Measurements from ENCODE around the gene TIMM8A. TPM values are rescaled to one million over a fixed set of nuclear protein-coding genes. Genes with fewer than 3 reads are reported as not detected.
A peak's percentile ranks its signal among the peaks of the same experiment; 100 is the strongest.

TIMM8A gene
- total RNA-seq, 1 donor from 2014 or later = 24.8 TPM

DNA sequence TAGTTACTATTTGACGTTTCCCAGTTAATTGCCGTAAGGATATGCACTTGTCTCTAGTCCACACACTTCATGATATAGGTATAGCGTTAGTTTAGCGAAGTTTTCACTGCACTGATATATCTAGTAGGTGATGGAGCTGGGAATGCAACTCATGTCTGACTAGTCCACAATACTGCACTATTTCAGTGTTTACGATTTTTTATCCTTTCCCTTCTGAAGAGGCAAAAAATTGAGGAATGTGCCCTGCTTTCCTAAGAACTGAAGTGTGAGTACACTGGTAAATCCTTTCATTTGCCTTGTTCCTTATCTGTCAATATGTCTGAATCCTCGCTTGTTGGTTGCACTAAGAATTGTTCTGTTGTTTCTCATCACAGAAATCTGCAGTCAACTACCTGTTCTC, 43.3 kb upstream of the TIMM8A start:
- no peaks in the 10 kb centered on the region for H3K36me3 ChIP-seq
- no peaks in the 10 kb centered on the region for H3K9me3 ChIP-seq (replicated peaks)
- peak overlapping the region; percentile 67 for H3K27ac ChIP-seq (replicated peaks)
- H3K4me1 ChIP-seq = peaks cover 15% of the 10 kb centered on the region
- TF ChIP-seq, protein P1, sequence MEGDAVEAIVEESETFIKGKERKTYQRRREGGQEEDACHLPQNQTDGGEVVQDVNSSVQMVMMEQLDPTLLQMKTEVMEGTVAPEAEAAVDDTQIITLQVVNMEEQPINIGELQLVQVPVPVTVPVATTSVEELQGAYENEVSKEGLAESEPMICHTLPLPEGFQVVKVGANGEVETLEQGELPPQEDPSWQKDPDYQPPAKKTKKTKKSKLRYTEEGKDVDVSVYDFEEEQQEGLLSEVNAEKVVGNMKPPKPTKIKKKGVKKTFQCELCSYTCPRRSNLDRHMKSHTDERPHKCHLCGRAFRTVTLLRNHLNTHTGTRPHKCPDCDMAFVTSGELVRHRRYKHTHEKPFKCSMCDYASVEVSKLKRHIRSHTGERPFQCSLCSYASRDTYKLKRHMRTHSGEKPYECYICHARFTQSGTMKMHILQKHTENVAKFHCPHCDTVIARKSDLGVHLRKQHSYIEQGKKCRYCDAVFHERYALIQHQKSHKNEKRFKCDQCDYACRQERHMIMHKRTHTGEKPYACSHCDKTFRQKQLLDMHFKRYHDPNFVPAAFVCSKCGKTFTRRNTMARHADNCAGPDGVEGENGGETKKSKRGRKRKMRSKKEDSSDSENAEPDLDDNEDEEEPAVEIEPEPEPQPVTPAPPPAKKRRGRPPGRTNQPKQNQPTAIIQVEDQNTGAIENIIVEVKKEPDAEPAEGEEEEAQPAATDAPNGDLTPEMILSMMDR (IDR thresholded peaks at IDR 0.05; ENCODE audit: borderline replicate concordance) = no peak
- no peaks in the 10 kb centered on the region for H3K27me3 ChIP-seq (ENCODE audit: low read depth)
- peak overlapping the region; percentile 74 for H3K4me3 ChIP-seq
- no peak for DNase-seq
- intact Hi-C loops (cut with micrococcal nuclease) = no loop called here

DNA sequence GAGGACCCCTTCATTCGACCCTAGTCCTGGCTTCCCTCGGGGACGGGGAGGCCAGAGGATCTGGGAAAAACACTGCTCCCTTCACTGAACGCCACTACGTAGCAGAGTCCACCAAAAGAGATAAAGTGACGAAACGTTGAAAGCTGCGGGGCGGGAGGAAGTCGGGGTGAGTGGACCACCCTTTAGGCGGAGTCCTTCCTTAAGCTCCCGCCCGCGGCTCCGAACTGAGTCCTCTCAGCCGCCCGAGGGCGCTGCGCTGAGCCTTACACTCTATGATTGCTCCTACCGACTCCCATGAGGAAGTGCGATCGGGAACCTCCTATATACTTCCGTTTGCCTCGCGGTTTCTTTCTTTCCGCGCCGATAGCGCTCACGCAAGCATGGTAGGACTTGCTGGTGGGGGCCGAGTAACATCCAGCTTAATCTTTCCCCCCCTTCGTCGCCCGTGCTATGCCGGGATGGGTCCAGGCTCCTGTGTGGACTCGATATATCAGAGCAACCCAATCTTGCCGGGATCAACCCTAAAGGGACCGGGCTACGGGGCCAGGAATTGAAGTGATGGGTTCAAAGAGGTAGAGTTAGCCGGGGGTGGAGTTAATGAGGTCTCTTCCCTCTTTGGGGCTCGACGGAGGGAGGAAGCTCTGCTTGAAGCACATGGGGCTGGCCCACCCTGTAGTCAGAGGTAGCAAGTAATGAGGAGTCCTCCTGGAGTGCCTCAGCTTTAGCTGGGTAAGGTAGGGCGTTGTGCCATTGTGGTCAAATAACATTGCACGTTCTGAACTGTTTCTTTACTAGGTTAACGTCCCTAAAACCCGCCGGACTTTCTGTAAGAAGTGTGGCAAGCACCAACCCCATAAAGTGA, 42.4 kb upstream of the TIMM8A start, which contains the start of gene RPL36A:
Gene RPL36A, plus strand, starts transcription at position 348 of the 862 bp plus-strand sequence. Its CDS starts 33 bp downstream, at position 381.
- TF ChIP-seq, protein P1 (IDR thresholded peaks at IDR 0.05; ENCODE audit: borderline replicate concordance) = peak; percentile 80
- H3K27me3 ChIP-seq (ENCODE audit: low read depth) = no peaks in the 10 kb centered on the region
- no peaks in the 10 kb centered on the region for H3K36me3 ChIP-seq
- DNase-seq = peak; percentile 84
- intact Hi-C loops (cut with micrococcal nuclease) = no loop called here
- peak within 1 kb of the TSS; percentile 67 for H3K27ac ChIP-seq (replicated peaks)
- peak within 1 kb of the TSS; percentile 74 for H3K4me3 ChIP-seq
- H3K9me3 ChIP-seq (replicated peaks) = no peaks in the 10 kb centered on the region
- peaks cover 15% of the 10 kb centered on the region for H3K4me1 ChIP-seq

DNA sequence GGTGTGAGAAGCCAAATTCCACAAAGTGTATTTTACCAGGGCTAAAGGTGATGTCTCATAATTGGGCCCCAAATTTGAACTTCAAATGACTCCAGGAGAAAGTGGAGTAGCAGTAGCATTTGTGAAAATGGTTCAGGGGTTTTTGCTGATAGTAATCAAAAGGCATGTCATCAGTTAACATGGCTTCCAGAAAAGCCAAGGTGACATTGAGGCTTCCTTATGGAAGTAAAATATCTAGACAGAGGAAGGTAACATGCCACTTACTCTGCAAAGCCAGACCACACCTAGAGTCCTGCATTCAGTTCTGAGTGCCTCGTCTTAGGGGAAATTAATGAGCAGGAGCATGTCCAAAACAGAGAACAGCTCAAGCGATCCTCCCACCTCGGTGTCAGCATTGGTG, 40.1 kb upstream of the TIMM8A start:
- Histone ChIP-seq H3K4me1 (peaks cover 15% of the 10 kb centered on the region), H3K36me3 (no peaks in the 10 kb centered on the region), H3K27me3 (ENCODE audit: low read depth) (no peaks in the 10 kb centered on the region), H3K9me3 (replicated peaks) (no peaks in the 10 kb centered on the region), H3K4me3 (no peak overlapping the region), H3K27ac (replicated peaks) (no peak overlapping the region)
- intact Hi-C loops (cut with micrococcal nuclease) = no loop called here
- no peak for DNase-seq
- TF ChIP-seq, protein P1 (IDR thresholded peaks at IDR 0.05; ENCODE audit: borderline replicate concordance) = no peak

DNA sequence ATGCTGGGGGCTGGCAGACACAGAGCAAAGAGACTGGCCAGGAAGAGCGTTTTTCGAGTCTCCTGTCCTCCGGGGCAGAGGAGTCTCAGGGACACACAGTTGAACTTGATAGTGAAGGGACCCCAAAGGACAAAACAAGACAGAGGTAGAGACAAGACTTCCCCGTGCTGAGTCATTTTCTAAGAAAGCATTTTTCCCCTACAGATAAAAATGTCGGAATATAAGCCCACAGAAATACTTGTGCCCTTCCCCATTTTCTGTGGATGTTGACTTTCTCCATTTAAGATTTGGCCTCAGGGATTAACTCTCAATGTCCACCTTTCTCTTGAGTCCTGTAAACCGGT, 38.0 kb upstream of the TIMM8A start:
- TF ChIP-seq, protein P1 (IDR thresholded peaks at IDR 0.05; ENCODE audit: borderline replicate concordance) = no peak
- H3K4me1 ChIP-seq = peaks cover 9% of the 10 kb centered on the region
- no peaks in the 10 kb centered on the region for H3K9me3 ChIP-seq (replicated peaks)
- no peak overlapping the region for H3K4me3 ChIP-seq
- no peaks in the 10 kb centered on the region for H3K36me3 ChIP-seq
- no peak overlapping the region for H3K27ac ChIP-seq (replicated peaks)
- H3K27me3 ChIP-seq (ENCODE audit: low read depth) = no peaks in the 10 kb centered on the region
- intact Hi-C loops (cut with micrococcal nuclease) = no loop called here
- DNase-seq = no peak

DNA sequence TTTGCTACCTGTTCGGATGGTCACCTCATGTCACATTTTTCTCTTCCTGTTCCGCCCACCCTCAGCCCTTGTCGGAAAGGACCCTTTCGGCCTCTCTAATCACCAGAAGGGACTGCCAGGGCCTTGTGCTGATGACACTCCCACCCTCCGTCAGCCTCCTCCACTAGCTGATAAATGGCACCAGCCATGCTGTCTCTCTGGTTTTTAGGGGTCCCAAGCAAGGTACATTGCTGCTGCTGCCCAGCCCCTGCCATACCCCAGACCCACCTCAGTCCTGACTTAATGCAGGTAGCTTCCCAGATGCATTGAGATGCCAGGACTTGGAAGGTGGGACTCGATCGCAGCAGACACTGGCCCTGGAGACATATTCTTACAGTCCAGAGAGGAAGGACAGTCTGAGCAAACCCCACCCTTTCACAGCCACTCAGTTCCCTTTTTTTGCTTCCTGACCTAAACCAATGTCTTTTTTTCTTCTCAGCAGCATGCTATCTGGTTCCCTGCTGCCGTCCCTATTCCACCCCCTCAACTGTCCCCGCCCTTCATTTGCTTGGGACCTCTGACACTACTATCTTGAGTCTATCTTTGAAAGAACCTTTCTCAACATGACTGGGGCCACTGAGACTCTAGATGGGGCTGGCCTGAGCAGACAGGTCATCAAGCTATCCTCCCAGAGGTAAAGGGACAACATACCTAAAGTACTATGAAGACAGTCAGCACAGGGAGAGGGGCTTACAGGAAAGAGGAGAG, 37.4 kb upstream of the TIMM8A start, which contains the start of gene BTK:
Gene BTK, minus strand, starts transcription at position 397 of the 747 bp plus-strand sequence. CDS start 10,907 bp downstream, outside the sequence.
- Histone ChIP-seq H3K27ac (replicated peaks) (no peak within 1 kb of the TSS), H3K4me3 (no peak within 1 kb of the TSS), H3K36me3 (no peaks in the 10 kb centered on the region), H3K9me3 (replicated peaks) (no peaks in the 10 kb centered on the region), H3K27me3 (ENCODE audit: low read depth) (no peaks in the 10 kb centered on the region), H3K4me1 (peaks cover 5% of the 10 kb centered on the region)
- TF ChIP-seq, protein P1 (IDR thresholded peaks at IDR 0.05; ENCODE audit: borderline replicate concordance) = no peak
- no peak for DNase-seq
- intact Hi-C loops (cut with micrococcal nuclease) = no loop called here

Measured in left ventricle myocardium inferior (tissue), 1 donor.